Gastrocnemius medialis (tissue), 4 donors: ENCODE data around the gene DGCR2.

Experiments used
- CTCF ChIP-seq, 5 experiments: fragments of 450-650 bp in 3 of 5; fragments of 200-600 bp in 2 of 5; sonication (generic) in 2 of 5; IDR thresholded peaks in 4 of 5; conservative IDR thresholded peaks in 1 of 5; 1 replicate in 4 of 5; 2 replicates in 1 of 5; pipeline ENCODE4 v1.5.1; 2016 to 2019; ENCODE audit warnings: antibody characterized with exemption in 5 of 5, mild to moderate bottlenecking in 3 of 5, moderate library complexity in 3 of 5
- POLR2A ChIP-seq, 2 donors: fragments of 450-650 bp; IDR thresholded peaks; one replicate each; pipeline ENCODE4 v1.6.1; 2017; ENCODE audit warnings: antibody characterized with exemption in 2 of 2, mild to moderate bottlenecking in 2 of 2, moderate library complexity in 2 of 2

- TF ChIP-seq CTCF (IDR thresholded peaks at IDR 0.05 in 4 of 5, conservative IDR thresholded peaks at IDR 0.05 in 1 of 5) (no peak), POLR2A (IDR thresholded peaks at IDR 0.05) (no peak)
Measured at GRCh38 chr22:19045094-19045493, 77.1 kb downstream of the DGCR2 start.
